T follicular helper cell (primary cell): ENCODE measurements around the gene UNC13C.

Experiments used
- DNase-seq: peaks from one replicate; pipeline ENCODE4 v3.0.0-alpha.2; 2020; ENCODE audit warnings: low read depth

UNC13C gene

DNA sequence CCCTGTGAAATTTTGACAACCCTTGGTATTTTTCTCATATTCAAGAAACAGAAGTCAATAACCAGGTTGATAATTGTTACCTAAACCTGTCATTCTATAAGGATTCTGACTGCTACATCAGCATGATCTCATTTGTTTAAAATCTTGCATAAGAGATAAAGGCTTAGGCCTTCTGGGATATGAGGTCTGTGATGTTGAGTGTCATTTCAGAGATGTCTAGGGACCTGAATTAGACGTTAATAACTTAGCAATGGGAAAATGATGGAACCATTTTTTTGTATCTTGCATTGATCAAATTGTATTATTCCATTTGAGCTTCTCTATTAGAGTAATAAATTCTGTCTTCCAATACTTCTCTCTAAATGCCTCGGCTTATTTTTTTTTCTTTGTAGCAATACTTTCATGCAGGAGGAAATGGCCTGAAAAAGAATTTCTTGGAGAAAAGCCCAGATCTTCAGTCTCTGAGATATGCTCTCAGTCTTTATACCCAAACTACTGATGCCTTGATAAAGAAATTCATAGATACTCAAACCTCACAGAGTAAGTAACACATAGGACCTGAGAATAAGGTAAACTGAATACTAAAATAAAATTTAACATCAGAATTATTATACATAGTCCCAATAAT lies 589.3 kb downstream of the UNC13C start:
- no peak for DNase-seq

DNA sequence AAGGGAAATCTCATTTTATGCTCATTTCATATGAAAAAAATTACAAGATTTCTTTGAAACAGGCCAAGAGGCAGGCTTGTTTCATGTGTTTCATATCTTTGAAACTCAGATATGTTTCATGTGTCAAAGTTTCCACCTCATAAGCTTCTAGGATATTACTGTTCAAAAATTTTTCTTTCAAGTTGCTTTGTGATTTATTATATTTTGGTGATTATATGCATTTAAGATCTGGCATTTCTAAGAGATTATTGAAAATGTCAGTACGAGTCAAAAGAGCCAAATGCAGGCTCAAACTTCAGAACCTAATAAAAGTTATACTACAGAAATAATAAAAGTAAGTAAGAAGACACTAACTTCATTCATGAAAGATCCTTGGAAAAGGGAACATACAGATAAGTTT lies 590.1 kb downstream of the UNC13C start:
- DNase-seq: no peak

DNA sequence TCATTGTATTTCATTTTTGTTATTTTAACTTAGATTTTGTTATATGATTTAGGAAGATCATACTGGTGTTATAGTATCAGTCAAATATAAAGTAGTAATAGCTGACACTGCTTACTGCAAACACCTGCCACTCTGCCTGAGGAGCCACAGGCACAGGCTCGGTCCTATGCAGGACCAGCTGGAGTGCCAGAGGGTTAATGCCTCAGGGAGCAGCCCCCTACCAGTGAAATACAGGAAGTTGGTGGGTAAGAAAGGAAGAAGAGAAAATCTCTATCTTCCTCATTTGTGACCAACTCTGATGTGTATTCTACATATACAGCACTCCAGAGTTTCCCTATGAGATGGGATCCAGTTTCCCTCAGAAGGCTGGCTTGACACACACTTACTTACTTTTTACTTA lies 593.3 kb downstream of the UNC13C start:
- no peak for DNase-seq

DNA sequence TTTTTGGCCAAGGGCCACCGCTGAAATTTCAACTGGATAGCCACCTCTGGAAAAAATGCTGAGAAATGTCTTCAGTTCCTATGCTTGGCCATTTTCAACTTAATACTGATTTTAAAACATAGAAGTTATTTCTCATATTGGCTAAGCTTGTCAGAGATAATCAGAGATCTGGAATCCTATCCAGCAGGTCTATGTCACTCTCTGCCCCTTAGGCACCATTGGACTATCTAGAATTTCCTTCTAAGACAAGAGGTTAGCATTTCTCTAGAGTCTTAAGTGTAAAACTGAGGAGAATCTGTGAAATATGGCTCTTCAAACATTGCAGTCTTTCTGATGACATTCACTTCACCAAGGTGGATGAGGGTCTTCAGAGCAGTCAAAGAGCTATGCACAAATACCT lies 597.3 kb downstream of the UNC13C start:
- DNase-seq: no peak

DNA sequence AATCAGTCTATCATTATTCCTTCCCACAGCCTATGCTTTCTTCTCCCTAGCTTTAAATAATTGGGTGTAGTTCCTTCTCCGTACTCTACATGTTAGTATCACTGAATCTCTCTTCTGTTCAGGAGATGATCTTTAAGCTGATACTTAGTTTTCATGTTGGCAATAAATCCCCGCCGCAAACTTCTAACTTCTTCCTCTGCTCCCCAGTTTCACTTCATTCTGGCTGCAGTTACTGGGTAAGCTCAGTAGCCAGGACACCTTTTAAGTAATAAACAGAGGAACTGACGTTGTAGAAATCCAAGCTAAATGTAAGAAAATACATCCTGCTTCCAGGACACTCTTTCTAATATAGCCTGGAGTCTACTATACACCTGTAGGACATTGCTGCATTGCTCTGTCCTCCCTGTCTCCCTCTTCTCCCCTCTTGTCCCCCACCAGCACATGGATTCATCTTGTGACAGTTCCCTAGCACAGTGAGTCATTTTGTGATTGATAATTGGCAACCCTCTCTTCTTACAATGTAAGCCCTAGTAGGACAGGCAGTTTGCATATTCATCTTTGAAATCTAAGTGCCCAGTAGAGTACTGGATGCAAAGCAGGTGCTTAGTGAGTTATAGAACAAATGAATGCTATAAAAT lies 598.2 kb downstream of the UNC13C start:
- DNase-seq: no peak

DNA sequence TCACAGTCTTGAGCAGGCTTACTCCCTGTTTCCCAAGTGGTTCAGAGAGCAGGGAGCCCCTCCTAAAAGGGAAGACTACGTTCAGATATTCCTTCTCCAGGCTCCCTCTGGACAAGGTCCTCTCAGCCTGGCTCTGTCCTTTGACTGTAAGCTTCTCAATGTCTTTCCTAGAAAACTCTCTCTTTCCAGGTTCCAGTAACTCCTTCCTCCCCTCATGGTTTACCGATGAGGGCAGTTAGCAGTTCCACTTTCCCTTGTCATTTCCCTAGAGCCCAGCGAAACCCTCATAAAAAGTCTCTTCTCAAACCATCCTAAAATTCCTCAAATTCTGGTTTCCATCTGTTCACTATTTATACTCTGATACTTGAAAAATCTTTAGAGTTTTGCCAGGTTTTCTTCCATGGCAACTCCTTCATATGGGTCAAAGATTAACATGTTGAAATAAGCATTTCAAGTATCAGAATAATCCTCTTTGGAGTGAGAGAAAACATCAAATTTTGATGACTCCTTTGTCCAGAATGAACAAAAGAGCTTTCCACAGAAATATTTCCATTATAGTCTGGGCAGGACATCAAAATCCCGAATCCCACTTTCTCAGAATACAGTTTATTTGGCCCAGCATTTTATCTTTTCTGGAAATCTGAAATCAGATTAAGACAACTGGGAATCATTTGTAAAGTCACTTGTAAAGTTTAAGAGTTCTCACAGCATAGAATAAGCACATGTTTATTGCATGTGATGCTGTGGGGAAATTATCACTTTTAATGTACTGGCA lies 599.4 kb downstream of the UNC13C start:
- DNase-seq: no peak

DNA sequence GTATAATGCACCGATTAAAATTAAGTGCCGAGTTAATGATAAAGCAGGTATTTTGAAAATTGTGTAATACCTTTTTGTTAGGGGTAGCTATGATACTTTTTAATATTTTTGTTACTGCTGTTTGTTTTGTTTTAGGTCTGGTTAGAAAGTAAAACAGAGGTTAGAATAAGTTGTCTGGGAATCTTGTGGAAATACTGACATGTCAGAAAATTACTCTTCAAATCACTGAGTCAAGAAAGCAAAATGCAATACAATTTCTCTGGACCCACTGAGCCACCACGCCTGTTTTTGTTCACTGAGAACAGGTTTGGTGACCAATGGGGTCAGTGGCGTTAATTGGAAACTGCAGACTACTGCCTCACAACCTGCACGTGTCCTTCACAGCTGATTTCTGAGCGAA lies 601.6 kb downstream of the UNC13C start:
- DNase-seq: no peak

DNA sequence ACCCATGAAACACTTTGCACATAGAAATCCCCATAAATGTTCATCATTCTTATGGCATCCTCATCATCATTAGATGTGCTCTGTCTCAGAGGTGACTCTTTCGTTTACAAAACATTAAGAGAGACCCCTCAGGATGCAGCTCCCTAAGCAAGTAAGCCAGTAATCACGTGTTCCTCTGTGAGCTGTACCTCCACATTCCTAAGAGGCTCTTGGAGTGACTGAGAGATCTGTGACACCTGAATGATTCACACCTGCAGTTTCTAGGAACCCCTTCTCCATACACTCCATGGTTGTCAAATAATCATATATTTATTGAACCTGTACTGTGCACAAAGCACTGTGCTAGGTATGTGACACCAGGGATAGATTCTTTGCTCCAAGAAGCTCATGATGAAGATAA lies 602.4 kb downstream of the UNC13C start:
- no peak for DNase-seq

DNA sequence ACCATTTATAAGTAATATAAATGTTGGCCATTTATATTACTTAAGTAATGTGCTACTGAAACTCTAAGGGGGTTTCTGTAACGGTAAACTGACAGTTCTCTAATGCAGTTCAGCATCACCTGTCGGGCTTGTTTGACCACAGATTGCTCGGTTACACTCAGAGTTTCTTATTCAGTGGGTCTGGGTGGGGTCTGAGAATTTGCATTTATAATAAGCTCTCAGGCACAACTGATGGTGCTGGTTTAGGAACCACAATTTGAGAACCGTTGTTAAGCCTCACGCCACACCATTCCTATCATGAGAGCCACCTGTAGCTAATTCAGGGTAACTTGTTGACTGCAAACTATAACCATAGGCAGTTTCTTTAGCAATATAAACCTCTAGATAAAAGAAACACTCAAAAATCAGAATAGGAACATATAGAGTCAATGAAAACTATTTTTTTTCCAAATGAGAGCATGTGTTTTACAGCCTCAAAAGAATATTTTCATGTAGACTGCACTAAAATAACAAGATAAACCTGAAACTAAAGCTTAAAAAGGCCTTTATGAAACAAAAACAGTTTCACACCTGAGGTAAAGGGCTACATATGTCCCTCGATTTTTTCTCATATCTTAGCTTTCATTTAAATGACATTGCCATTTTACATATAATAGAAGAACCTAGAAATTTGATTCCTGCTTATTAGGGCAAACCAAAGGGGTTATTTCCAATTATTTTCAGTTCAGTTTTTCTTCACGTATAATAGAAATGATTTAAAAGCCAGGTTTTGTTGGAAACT lies 604.8 kb downstream of the UNC13C start:
- DNase-seq: no peak

DNA sequence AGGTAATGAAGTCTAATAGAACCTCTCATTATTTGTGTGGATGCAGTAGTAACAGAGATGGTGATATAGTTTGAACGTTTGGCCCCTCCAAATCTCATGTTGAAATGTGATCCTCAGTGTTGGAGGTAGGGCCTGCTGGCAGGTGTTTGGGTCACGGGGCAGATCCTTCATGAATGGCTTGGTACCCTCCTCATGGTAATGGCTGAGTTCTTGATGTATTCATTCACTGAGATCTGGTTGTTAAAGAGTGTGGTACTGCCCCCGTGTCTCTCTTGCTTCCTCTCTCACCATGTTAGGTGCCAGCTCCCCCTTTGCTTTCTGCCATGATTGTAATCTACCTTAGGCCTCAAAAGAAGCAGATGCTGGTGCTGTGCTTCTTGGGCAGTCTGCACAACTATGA lies 606.8 kb downstream of the UNC13C start:
- DNase-seq: no peak

DNA sequence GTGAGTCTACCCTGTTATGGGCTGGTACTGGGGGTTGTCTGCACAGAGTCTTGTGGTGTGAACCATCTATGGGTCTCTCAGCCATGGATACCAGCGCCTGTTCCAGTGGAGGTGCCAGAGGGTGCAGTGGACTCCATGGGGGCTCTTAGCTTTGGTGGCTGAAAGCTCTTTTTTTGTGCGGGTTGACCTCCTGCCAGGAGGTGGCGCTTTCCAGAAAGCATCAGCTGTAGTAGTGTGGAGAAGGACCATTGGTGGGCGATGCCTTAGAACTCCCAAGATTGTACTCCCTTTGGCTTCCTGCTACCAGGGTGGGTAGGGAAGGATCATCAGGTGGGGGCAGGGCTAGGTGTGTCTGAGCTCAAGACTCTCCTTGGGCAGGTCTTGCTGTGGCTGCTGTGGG lies 615.9 kb downstream of the UNC13C start:
- no peak for DNase-seq

DNA sequence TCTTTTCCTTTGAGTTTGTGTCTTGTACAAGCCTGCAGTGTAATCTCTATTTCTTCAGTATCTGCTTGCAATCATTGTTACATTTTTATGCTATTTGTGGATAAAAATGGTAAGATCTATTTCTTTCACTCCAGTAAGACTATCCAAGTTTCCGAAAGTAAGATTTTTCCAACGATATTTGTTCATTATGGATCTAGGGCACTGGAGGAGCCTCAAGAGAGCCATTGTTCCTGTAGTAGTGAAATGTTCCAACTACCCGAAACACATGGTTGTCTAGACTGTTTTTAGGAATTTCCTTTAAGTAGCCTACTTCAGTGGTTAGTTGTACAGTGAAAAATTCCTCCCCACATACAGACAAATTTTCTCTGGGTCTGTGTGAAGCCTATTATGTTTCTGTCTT lies 621.1 kb downstream of the UNC13C start:
- DNase-seq: no peak

DNA sequence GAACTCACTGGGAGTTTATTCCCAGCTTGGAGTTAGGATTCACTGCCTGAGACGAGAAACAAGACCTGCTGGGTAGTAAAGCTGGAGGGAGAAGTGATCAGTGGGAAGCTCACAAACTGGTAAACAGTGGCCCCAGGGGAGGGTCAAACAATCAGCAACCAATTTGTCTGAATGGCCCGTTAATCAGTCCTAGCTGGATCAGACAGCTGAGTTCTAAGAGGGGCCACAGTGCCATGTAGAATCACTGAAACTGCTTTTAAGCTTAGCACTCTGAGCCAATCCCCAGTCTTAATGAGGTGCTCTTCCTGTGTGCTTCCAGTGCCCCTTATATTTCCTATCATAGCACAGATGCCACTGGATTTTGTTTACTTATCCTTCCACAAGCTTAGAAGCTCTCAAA lies 626.8 kb downstream of the UNC13C start:
- no peak for DNase-seq

DNA sequence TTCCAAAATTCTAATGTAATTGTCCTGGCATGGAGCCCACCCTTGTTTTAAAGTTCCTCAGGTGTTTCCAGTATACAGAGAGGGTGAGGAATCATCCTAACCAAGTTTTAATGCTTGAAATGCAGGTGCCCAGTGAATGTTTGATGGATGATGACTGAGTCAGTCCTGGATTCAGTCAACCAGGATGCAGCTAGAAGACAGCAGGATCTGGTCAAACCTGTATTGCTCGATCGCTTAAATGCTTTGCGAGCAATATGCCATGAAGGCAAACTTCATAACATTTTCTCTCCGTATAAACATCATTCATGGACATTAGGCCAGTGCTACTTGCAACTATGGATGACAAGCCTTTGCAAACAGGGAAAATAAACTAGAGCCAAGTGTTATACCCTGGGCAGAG lies 627.3 kb downstream of the UNC13C start:
- DNase-seq: no peak

DNA sequence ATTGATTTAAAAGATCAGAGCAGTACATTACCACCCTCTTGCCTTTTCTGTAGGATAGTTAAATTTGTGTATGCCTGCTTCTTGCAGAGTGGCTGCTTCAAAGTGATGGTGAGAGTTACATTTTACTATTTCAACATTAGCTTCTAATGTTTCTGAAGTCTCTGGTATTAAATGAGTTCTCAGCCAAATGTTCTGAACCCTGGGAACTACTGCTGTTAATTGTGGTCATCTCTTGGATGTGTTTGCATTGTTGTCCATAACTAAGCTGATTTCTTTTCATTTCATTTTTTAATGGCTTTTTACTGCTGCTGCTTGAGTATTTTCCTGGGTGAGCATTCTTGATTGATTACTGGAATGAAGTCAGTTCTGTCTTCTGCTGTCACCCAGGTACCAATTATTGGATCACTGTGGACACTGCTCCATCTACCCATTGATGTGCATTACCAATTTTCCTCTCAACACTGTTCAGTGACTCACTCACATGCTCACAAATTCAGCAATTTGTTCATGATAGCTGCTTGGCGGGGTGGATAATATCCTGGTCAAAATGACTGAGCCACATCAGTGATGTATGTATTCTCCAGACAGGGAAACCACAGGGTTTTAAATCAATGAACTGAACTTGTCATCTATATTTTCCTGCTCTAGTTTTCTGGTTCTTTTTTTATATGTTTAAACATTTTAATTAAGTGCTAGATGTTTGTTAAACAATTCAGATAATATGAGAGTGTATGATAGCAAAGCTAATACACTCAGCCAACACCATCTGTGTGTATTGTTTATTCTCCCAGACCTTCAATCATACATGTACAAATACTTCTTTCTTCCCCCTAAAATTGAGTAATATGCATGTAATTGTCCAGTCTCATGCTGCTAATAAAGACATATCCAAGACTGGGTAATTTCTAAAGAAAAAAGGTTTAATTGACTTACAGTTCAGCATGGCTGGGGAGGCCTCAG lies 630.9 kb downstream of the UNC13C start:
- DNase-seq: no peak

DNA sequence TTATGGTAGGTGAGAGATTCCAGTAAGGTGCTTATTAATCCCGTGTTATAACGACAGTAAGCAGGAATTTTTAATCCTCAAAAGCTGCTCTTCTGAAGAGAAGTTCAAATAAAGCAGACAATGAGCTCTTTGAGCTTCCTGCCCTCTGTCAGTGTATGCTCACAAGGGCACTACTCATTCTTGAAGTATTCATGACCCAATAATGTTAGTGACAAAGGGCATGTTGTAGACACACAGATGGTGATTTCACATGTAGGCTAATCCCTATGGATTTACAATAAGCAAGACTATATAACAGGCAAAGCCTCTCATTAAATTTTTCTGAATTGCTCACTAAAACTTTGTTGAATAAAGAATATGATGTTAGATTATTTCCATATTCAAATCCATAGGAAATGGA lies 639.9 kb downstream of the UNC13C start:
- DNase-seq: no peak

DNA sequence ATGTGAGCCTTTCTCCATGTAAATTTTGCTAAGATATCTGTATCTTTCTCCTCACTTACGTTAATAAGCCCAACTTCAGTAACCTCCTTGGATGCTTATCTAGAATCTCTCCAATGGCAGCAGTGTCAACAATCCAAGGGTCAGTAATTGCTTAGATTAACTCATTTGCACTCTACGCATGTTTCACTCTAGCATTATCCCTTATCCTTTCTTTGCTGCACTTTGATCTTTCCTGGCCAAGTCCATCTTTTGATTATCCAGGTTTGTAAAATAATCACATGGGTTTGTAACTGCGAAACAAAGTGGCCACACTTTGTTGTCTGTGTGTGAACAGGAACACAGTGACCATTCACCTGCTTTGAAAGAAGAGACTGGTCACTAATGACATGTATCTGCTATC lies 640.9 kb downstream of the UNC13C start:
- no peak for DNase-seq

DNA sequence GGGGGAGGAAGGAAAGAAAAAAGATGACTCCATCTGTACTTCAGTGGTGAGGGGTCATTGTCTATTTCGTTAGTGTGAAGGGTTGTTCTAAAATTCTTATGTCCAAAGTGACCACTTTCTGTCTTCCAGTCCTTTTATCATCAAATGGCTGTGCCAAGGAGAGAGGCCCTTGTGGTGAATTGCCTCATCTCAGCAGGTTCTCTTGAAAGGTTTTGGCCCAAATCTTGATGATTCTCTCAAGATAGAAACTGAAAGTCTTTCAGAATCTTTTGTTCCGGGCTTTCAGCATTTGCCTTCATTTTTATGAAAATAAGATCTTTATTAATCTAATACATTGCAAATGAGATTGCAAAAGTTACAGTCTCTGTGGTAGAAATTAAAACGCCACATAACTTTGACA lies 642.7 kb downstream of the UNC13C start:
- no peak for DNase-seq

DNA sequence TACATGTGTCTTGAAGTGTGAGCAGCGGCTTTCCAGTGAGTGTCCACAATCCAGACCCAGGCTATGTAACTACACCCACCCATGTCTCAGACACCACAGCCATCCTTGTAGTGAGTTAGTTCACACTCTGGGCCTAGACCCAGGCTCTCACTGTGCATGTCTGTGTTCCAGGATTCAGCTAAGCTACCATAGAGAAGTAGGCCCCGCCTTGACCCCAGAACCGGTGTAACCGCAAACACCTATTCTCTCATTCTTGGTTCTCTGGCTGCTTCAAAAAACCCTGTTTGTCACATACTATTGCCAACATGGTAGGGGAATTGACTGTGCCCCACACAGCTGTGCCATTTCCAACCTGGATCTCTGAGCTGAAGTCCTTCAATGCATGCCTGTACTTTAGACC lies 657.9 kb downstream of the UNC13C start:
- no peak for DNase-seq

DNA sequence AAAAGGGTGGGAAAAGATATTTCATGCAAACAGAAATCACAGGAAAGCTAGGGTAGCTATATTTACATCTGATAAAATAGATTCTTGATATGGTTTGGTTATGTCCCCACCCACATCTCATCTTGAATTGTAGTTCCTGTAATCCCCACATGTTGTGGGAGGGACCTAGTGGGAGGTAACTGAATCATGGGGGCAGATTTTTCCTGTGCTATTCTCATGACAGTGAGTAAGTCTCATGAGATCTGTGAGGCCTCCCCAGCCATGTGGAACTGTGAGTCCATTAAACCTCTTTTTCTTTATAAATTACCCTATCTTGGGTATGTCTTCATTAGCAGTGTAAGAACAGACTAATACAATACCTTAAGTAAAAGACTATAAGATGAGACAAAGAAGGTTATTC lies 660.4 kb downstream of the UNC13C start:
- no peak for DNase-seq

DNA sequence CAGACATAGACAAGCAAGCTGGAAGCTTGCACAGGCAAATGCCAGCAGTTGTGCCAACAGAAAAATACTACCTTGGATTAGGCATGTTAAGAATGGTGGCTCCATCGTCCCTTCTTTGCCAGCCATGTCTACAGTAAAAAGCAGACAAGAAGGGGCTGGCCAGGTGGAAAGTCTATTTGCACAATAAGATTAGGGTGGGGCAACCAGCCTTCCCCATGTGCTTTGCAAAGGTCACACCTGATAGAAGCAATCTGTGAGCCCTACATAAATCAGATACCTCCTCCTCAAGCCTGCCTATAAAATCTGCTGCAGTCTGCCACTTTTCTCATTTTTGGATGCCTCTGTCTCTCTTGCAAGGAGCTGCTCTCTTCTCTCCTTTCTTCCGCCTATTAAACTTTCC lies 662.6 kb downstream of the UNC13C start:
- DNase-seq: no peak

DNA sequence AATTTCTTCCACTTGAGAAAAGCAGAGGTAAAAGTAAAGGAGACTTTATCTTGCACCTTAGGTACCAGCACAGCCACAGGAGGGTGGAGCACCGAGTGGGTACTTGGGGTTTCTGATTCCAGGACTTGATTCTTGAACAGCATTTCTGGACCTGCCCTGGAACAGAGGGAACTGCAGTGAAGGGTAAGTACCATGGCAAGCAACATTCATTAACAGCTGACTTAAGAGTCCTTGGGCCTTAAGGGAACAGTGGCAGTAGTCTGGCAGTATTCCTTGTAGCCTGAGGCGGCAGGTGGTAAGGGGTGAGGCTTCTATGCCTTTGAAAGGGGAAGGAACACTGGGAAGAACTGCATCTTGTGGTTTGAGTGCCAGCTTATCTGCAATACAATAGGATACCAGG lies 666.6 kb downstream of the UNC13C start:
- DNase-seq: no peak
